OCI-LY1 (cell line): ENCODE data around the gene CACNA1C.

Experiments used
- H2AFZ ChIP-seq: fragments of 200-600 bp; sonication (generic), shearing (Covaris generic); 2 replicates; pipeline ENCODE4 v1.6.0; 2014; ENCODE audit warnings: antibody characterized with exemption, mild to moderate bottlenecking, low read length
- H3F3A ChIP-seq: fragments of 200-600 bp; sonication (generic), shearing (Covaris generic); 2 replicates; pipeline ENCODE4 v1.6.0; 2014; ENCODE audit warnings: mild to moderate bottlenecking, antibody characterized with exemption, low read length, moderate library complexity; ENCODE audit not compliant: insufficient read depth
- H3K27ac ChIP-seq: fragments of 200-600 bp; sonication (generic); 2 replicates; pipeline ENCODE4 v1.5.1; 2014; ENCODE audit warnings: low read length, mixed run types, mild to moderate bottlenecking, low read depth; ENCODE audit not compliant: poor library complexity, severe bottlenecking
- H3K27me3 ChIP-seq: fragments of 200-600 bp; sonication (generic); 2 replicates; pipeline ENCODE4 v1.6.0; 2014; ENCODE audit warnings: antibody characterized with exemption, mild to moderate bottlenecking, low read length, moderate library complexity; ENCODE audit not compliant: insufficient read depth
- H3K36me3 ChIP-seq: fragments of 200-600 bp; sonication (generic); 2 replicates; pipeline ENCODE4 v1.6.1; 2014; ENCODE audit warnings: mild to moderate bottlenecking, antibody characterized with exemption, low read length, moderate library complexity, mixed read lengths; ENCODE audit not compliant: insufficient read depth
- H3K4me1 ChIP-seq: fragments of 200-600 bp; sonication (generic); 2 replicates; pipeline ENCODE4 v1.5.1; 2014; ENCODE audit warnings: mild to moderate bottlenecking, low read length, moderate library complexity; ENCODE audit not compliant: insufficient read depth, severe bottlenecking
- H3K4me2 ChIP-seq: fragments of 200-600 bp; sonication (generic), shearing (Covaris generic); 2 replicates; pipeline ENCODE4 v1.6.1; 2014; ENCODE audit warnings: low read length
- H3K4me3 ChIP-seq: fragments of 200-600 bp; sonication (generic); 2 replicates; pipeline ENCODE4 v1.5.1; 2014; ENCODE audit warnings: low read length, low read depth, mild to moderate bottlenecking, mixed read lengths; ENCODE audit not compliant: poor library complexity, severe bottlenecking
- H3K79me2 ChIP-seq: fragments of 200-600 bp; shearing (Covaris generic); 2 replicates; pipeline ENCODE4 v1.6.1; 2016; ENCODE audit warnings: mixed run types, low read length, mixed read lengths; ENCODE audit not compliant: insufficient read depth
- H3K9ac ChIP-seq: fragments of 200-600 bp; sonication (generic), shearing (Covaris generic); 2 replicates; pipeline ENCODE4 v1.6.1; 2014; ENCODE audit warnings: mild to moderate bottlenecking, low read length, mixed read lengths
- H3K9me2 ChIP-seq: fragments of 200-600 bp; sonication (generic), shearing (Covaris generic); 2 replicates; pipeline ENCODE4 v1.6.1; 2014; ENCODE audit warnings: low read depth, mild to moderate bottlenecking, low read length, mixed read lengths
- H3K9me3 ChIP-seq: fragments of 200-600 bp; shearing (Covaris generic); 2 replicates; pipeline ENCODE4 v1.6.1; 2014; ENCODE audit warnings: low read length, mixed read lengths
- H4K20me1 ChIP-seq: fragments of 200-600 bp; sonication (generic), shearing (Covaris generic); 2 replicates; pipeline ENCODE4 v1.6.0; 2016; ENCODE audit warnings: mild to moderate bottlenecking, low read length; ENCODE audit not compliant: insufficient read depth
- EZH2 ChIP-seq: fragments of 200-600 bp; sonication (generic), shearing (Covaris generic); IDR thresholded peaks from 2 replicates; pipeline ENCODE4 v1.8.0; 2017; ENCODE audit warnings: borderline replicate concordance, mixed run types, mild to moderate bottlenecking, antibody characterized with exemption, low read length, moderate library complexity, mixed read lengths
- TF ChIP-seq, protein P1 (sequence below): fragments of 200-600 bp; sonication (generic), shearing (Covaris generic); IDR thresholded peaks from 2 replicates; pipeline ENCODE4 v1.5.1; 2017; ENCODE audit warnings: mild to moderate bottlenecking, antibody characterized with exemption, low read length, moderate library complexity, mixed read lengths

The CACNA1C gene

DNA sequence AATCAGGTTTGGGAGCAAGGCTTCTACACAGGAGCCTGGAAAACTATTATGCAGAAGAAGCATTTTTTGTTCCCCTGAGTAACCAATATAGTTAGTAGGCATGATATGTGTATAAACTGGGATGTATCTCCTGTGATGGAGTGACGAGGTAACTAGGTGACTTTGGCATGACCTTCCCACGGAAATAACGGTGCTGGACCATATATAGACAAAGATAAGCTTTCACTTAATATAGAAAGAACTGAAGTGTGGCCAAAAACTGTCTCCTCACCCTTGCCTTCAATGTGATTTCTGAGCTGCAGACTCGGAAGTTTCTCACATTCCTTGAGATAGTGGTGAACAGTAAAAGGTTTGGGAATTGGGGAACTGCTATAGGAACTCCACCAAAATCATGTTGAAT lies 185.3 kb downstream of the CACNA1C start:
- H4K20me1 ChIP-seq: no peaks in the 10 kb centered on the region
- no peaks in the 10 kb centered on the region for H3K9me3 ChIP-seq
- no peak overlapping the region for H2AFZ ChIP-seq
- H3K36me3 ChIP-seq: no peaks in the 10 kb centered on the region
- H3K79me2 ChIP-seq: no peaks in the 10 kb centered on the region
- TF ChIP-seq EZH2: no peak
- TF ChIP-seq, protein P1, sequence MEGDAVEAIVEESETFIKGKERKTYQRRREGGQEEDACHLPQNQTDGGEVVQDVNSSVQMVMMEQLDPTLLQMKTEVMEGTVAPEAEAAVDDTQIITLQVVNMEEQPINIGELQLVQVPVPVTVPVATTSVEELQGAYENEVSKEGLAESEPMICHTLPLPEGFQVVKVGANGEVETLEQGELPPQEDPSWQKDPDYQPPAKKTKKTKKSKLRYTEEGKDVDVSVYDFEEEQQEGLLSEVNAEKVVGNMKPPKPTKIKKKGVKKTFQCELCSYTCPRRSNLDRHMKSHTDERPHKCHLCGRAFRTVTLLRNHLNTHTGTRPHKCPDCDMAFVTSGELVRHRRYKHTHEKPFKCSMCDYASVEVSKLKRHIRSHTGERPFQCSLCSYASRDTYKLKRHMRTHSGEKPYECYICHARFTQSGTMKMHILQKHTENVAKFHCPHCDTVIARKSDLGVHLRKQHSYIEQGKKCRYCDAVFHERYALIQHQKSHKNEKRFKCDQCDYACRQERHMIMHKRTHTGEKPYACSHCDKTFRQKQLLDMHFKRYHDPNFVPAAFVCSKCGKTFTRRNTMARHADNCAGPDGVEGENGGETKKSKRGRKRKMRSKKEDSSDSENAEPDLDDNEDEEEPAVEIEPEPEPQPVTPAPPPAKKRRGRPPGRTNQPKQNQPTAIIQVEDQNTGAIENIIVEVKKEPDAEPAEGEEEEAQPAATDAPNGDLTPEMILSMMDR: no peak
- H3K9me2 ChIP-seq: no peaks in the 10 kb centered on the region
- H3K9ac ChIP-seq: no peak overlapping the region
- H3K4me2 ChIP-seq: no peak overlapping the region
- H3F3A ChIP-seq: no peaks in the 10 kb centered on the region
- no peaks in the 10 kb centered on the region for H3K27me3 ChIP-seq
- H3K27ac ChIP-seq: no peak overlapping the region
- peaks cover 47% of the 10 kb centered on the region for H3K4me1 ChIP-seq
- H3K4me3 ChIP-seq: no peak overlapping the region

DNA sequence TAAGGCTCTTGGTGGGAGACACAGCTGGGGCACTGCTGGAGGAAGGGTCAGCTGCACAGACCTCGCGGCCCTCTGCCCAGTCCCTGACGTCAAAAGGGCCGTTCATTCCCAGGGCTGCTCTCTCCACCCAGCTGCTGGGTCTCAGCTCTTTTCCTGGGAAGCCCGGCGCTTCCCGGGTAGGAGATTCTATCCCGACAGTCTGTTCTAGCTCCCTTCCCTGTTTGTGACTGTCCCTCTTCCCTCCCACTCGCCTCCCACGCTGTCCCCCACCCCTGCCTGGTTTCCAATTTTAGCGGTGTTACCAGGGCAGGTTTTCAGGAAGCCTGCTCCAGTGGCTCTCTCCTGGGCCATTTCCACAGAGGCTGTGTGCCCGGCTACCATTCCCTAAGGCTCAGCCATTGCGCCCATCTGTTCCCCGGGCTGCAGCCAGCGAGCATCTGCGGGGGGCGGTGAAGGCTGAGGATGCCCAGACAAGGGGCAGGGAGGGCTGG lies 186.6 kb downstream of the CACNA1C start:
- H3K4me2 ChIP-seq: no peak overlapping the region
- no peak overlapping the region for H2AFZ ChIP-seq

DNA sequence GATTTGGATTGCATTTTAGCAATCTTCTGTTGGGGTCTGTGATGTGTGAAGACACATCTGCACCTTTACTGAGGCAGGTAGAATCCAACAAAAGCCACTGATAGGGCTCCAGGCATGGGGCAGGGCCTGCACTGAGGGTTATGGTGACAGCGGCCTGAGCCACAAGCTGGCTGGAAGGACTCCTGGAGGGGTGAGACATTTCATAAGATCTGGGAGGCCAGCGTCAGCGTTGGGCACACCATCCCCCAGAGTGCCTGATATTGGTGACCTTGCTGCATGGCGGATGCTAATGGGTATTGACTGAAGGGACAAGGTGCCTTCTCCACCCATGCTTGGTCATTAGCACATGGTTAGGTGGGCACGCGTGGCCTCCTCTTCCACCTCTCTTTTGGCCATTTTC lies 187.6 kb downstream of the CACNA1C start:
- Histone ChIP-seq H3K27ac (peak overlapping the region; percentile 5), H3K4me2 (no peak overlapping the region), H3K27me3 (no peaks in the 10 kb centered on the region), H3F3A (no peaks in the 10 kb centered on the region), H3K36me3 (no peaks in the 10 kb centered on the region), H4K20me1 (no peaks in the 10 kb centered on the region), H3K9me3 (no peaks in the 10 kb centered on the region), H3K9ac (no peak overlapping the region), H3K4me3 (no peak overlapping the region), H3K9me2 (no peaks in the 10 kb centered on the region), H3K79me2 (no peaks in the 10 kb centered on the region), H3K4me1 (peaks cover 70% of the 10 kb centered on the region), H2AFZ (no peak overlapping the region)
- TF ChIP-seq EZH2: no peak
- TF ChIP-seq, protein P1: no peak

More for the DNA sequence above, 186.6 kb downstream of the CACNA1C start:
- Histone ChIP-seq H3K79me2 (no peaks in the 10 kb centered on the region), H3K9ac (no peak overlapping the region), H3K9me3 (no peaks in the 10 kb centered on the region), H3K36me3 (no peaks in the 10 kb centered on the region), H3K27ac (no peak overlapping the region), H4K20me1 (no peaks in the 10 kb centered on the region), H3K9me2 (no peaks in the 10 kb centered on the region), H3K4me1 (peaks cover 61% of the 10 kb centered on the region), H3F3A (no peaks in the 10 kb centered on the region), H3K4me3 (no peak overlapping the region), H3K27me3 (no peaks in the 10 kb centered on the region)
- TF ChIP-seq, protein P1: no peak
- no peak for TF ChIP-seq EZH2
